ENCODE measurements around the gene SSBP3. TPM values are rescaled to one million over a fixed set of nuclear protein-coding genes. Genes with fewer than 3 reads are reported as not detected.

Gene SSBP3
- total and polyA plus RNA-seq, 2 experiments from 2014 or later: 47.4 to 68.6 TPM

GRCh38 chr1:54305906-54306514 is 100.2 kb downstream of the SSBP3 start:
- no peak overlapping the region for H3K27ac Mint-ChIP-seq
- no peaks in the 10 kb centered on the region for H3K9me3 Mint-ChIP-seq
- peaks cover 94% of the 10 kb centered on the region for H3K4me1 Mint-ChIP-seq

More at GRCh38 chr1:54305906-54306514, 100.2 kb downstream of the SSBP3 start:
- peaks cover 6% of the 10 kb centered on the region; the same call in 2 of the 3 replicates for H3K36me3 Mint-ChIP-seq (ENCODE audit: low read depth)
- no peak for DNase-seq (ENCODE audit: low spot score)
- Histone ChIP-seq H2AFZ (no peak overlapping the region), H3K27ac (ENCODE audit: low read depth) (no peak overlapping the region), H3K4me1 (ENCODE audit: insufficient read depth) (peaks cover 63% of the 10 kb centered on the region), H3K4me3 (no peak overlapping the region), H3K4me2 (no peak overlapping the region), H3K27me3 (ENCODE audit: insufficient read depth) (no peaks in the 10 kb centered on the region), H3F3A (replicated peaks; ENCODE audit: low read depth) (0 out of 2 replicates have a peak, but pooled peaks cover under 1% of the 10 kb centered on the region), H4K20me1 (replicated peaks; ENCODE audit: insufficient read depth) (peaks cover 23% of the 10 kb centered on the region), H3K79me2 (replicated peaks; ENCODE audit: insufficient read depth) (peaks cover 86% of the 10 kb centered on the region), H3K9me2 (ENCODE audit: insufficient read depth) (no peaks in the 10 kb centered on the region), H3K36me3 (ENCODE audit: insufficient read depth) (no peaks in the 10 kb centered on the region)
- peaks cover 27% of the 10 kb centered on the region for H3K27me3 Mint-ChIP-seq (ENCODE audit: insufficient read depth, low read depth, poor library complexity)
- no peak overlapping the region for H3K4me3 Mint-ChIP-seq
- no peak for TF ChIP-seq CREB1 (CRISPR knock-in tag; IDR thresholded peaks at IDR 0.05; ENCODE audit: low read depth)
- no peak for TF ChIP-seq EZH2 (IDR thresholded peaks at IDR 0.05; ENCODE audit: low read depth, unreplicated experiment)
- TF ChIP-seq POLR2AphosphoS5 (IDR thresholded peaks at IDR 0.05; ENCODE audit: low read depth): no peak
- TF ChIP-seq STAT1 (IDR thresholded peaks at IDR 0.05; ENCODE audit: unreplicated experiment): no peak
- no peak for TF ChIP-seq ZNF462 (CRISPR knock-in tag; IDR thresholded peaks at IDR 0.05)
- TF ChIP-seq ZNF114 (CRISPR knock-in tag; IDR thresholded peaks at IDR 0.05): no peak
- TF ChIP-seq NANOG (IDR thresholded peaks at IDR 0.05; ENCODE audit: borderline replicate concordance): no peak
- TF ChIP-seq REST (IDR thresholded peaks at IDR 0.05; ENCODE audit: unreplicated experiment): no peak
- TF ChIP-seq JUNB (IDR thresholded peaks at IDR 0.05; ENCODE audit: unreplicated experiment): no peak
- no peak for TF ChIP-seq ZNF331 (CRISPR knock-in tag; IDR thresholded peaks at IDR 0.05; ENCODE audit: low read depth)
- no peak for TF ChIP-seq EZH2phosphoT487 (IDR thresholded peaks at IDR 0.05; ENCODE audit: unreplicated experiment)
- no peak for TF ChIP-seq ETS1 (IDR thresholded peaks at IDR 0.05)
- no peak for TF ChIP-seq CTCF (conservative IDR thresholded peaks at IDR 0.05; ENCODE audit: low read depth in 2 of 2)
- no peak for ATAC-seq
